SU-DHL-6 (cell line): ENCODE measurements around the gene AMMECR1.

Source experiments
- CTCF ChIP-seq: fragments of 200-600 bp; sonication (generic); IDR thresholded peaks from one replicate; pipeline ENCODE4 v1.5.1; 2017; ENCODE audit warnings: antibody characterized with exemption, mild to moderate bottlenecking, low read length, moderate library complexity; ENCODE audit not compliant: insufficient read depth, poor library complexity, severe bottlenecking
- EZH2phosphoT487 ChIP-seq: fragments of 200-600 bp; sonication (generic), shearing (Covaris generic); conservative IDR thresholded peaks from 2 replicates; pipeline ENCODE4 v1.6.1; 2018; ENCODE audit warnings: mild to moderate bottlenecking, antibody characterized with exemption, low read length, moderate library complexity, mixed read lengths

GRCh38 chrX:110321670-110322069, 3.8 kb upstream of the AMMECR1 start:
- no peak for TF ChIP-seq CTCF
- no peak for TF ChIP-seq EZH2phosphoT487
